ENCODE measurements around the gene APBB2. TPM values are rescaled to one million over a fixed set of nuclear protein-coding genes. Genes with fewer than 3 reads are reported as not detected.

Gene APBB2
- total and polyA plus RNA-seq, 2 of the 4 experiments (the other 2 are of a cell fraction), result 47.9 to 75.5 TPM

DNA sequence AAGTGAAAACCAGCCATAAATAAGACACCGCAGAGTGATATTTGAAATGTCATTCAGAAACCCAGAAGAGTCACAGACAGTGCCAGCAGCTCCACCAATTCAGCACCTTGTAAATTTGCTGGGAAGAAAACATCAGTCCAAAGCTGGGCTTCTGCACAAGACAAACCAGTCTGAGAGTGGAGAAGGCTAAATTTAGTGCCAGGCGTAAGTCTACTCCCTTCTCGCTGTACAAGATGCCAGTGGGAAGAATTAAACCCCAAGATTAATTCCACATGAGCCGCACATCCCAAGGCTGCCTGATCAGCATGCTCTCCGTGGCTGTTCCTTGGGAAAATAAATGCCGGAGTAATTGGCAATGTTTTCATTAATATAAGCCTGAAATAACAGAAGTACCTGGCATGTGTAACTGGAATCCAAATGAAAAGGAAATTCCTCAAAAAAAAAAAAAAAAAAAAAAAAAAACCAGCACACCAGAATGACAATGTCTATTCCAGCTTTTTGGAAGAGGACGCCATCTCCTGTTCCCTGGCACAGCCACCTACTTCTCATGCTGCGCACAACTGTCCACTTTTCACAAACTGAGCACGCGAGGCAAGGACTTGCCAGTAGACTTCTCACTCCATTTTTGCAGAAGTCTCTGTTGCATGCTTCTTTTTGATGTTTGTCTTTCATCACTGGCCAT, 369.0 kb downstream of the APBB2 start:
- in situ Hi-C loops (cut with MboI; ENCODE audit: low sequenced_read_pairs), result no loop called here
- dilution Hi-C loops (cut with HindIII; ENCODE audit: low sequenced_read_pairs, unreplicated experiment), result no loop called here
- no peaks in the 10 kb centered on the region for H3K9me3 ChIP-seq (ENCODE audit: control insufficient read depth, insufficient read depth, low read length)
- no peak overlapping the region for H4K91ac ChIP-seq (ENCODE audit: insufficient read depth, low read depth, low read length)
- H3K27me3 ChIP-seq (ENCODE audit: control insufficient read depth, insufficient read depth, low read length), result no peaks in the 10 kb centered on the region
- H2AK9ac ChIP-seq (replicated peaks; ENCODE audit: low read depth, low read length, poor library complexity), result no peak overlapping the region
- H2AK5ac ChIP-seq (ENCODE audit: low read depth, low read length), result no peak overlapping the region
- H2AFZ ChIP-seq (replicated peaks; ENCODE audit: low read length, poor library complexity), result no peak overlapping the region
- DNase-seq (no peak), ATAC-seq (ENCODE audit: low read depth) (no peak)
- peaks cover 13% of the 10 kb centered on the region; the same call in 1 of the 2 replicates for H3K9me1 ChIP-seq (ENCODE audit: insufficient read depth, low read length)
- intact Hi-C loops (cut with micrococcal nuclease), result no loop called here
- H3K18ac ChIP-seq (ENCODE audit: low read depth, low read length), result no peak overlapping the region
- WGBS, 2 experiments (ENCODE audit: extremely low coverage in 2 of 2, insufficient read length in 1 of 2), result 89% methylated on average over 3 of the region's 10 CpGs; no CpG with 5 or more reads in 1 of the 2 experiments
- no peak overlapping the region for H3K27ac ChIP-seq (ENCODE audit: insufficient read depth, low read length)
- no peak overlapping the region for H4K8ac ChIP-seq (ENCODE audit: low read depth in 2 of 2, low read length in 2 of 2)
- no peak overlapping the region for H2BK20ac ChIP-seq (ENCODE audit: low read depth, low read length)
- CTCF ChIA-PET, result interaction anchor here (0.7 kb wide), 1 partner anchor 713 kb away, joined by 6 read pairs; no protein-coding TSS in a partner anchor
- H3K4ac ChIP-seq (ENCODE audit: low read depth, low read length), result no peak overlapping the region
- H3K36me3 ChIP-seq (ENCODE audit: control insufficient read depth, insufficient read depth, low read length), result no peaks in the 10 kb centered on the region
- H2BK15ac ChIP-seq (ENCODE audit: low read depth, low read length), result no peak overlapping the region
- H3K14ac ChIP-seq (replicated peaks; ENCODE audit: low read depth, low read length), result no peak overlapping the region; the same call in 1 of the 2 replicates
- POLR2A ChIA-PET (ENCODE audit: unreplicated experiment), result no interaction called here
- no peak overlapping the region for H3K4me3 ChIP-seq (ENCODE audit: insufficient read depth, low read depth, low read length)
- H3K79me1 ChIP-seq (ENCODE audit: low read depth in 1 of 2, low read length in 2 of 2), result peaks cover 3 to 7% of the 10 kb centered on the region in 2 experiments; a peak in 3 of 4 replicates
- no peak overlapping the region for H3K4me2 ChIP-seq (ENCODE audit: low read depth, low read length)
- no peak overlapping the region for H3K56ac ChIP-seq (ENCODE audit: extremely low read depth, insufficient read depth, low read length)
- no peak overlapping the region for H3K23ac ChIP-seq (ENCODE audit: low read depth, low read length)
- no peak for TF ChIP-seq RAD21 (IDR thresholded peaks at IDR 0.05; ENCODE audit: low read length)
- TF ChIP-seq SMC3 (IDR thresholded peaks at IDR 0.05; ENCODE audit: low read depth, low read length), result no peak
- H4K5ac ChIP-seq (ENCODE audit: low read depth, low read length), result no peak overlapping the region
- no peak overlapping the region for H2BK120ac ChIP-seq (ENCODE audit: low read depth, low read length)
- no peak overlapping the region for H3K9ac ChIP-seq (ENCODE audit: low read depth, low read length)
- BruUV-seq (replicated peaks), result no TSS peak
- H4K20me1 ChIP-seq (ENCODE audit: insufficient read depth, low read length), result no peaks in the 10 kb centered on the region
- H2BK5ac ChIP-seq (ENCODE audit: low read depth, low read length, poor library complexity, severe bottlenecking), result no peak overlapping the region
- no peaks in the 10 kb centered on the region for H3K4me1 ChIP-seq (ENCODE audit: control insufficient read depth, insufficient read depth, low read length)

Measured in IMR-90 (cell line).